Neural crest cell (in vitro differentiated cells): Measurements from ENCODE around the gene ADPRM. TPM values are rescaled to one million over a fixed set of nuclear protein-coding genes. Genes with fewer than 3 reads are reported as not detected.
A peak's percentile ranks its signal among the peaks of the same experiment; 100 is the strongest.

ENCODE experiments used
- DNase-seq: peaks from one replicate; pipeline ENCODE4 v3.0.0; 2021; ENCODE audit warnings: low read depth, mixed read lengths, low spot score
- H3K27ac Mint-ChIP-seq: one replicate; pipeline ENCODE4 v1.8.0; 2021; ENCODE audit warnings: mild to moderate bottlenecking, mixed read lengths; ENCODE audit not compliant: unreplicated experiment
- H3K27me3 Mint-ChIP-seq: 2 replicates; pipeline ENCODE4 v1.8.0; 2021; ENCODE audit warnings: low read depth, mild to moderate bottlenecking, mixed read lengths
- H3K36me3 Mint-ChIP-seq: 2 replicates; pipeline ENCODE4 v1.8.0; 2021; ENCODE audit warnings: low read depth, mild to moderate bottlenecking, mixed read lengths
- H3K4me1 Mint-ChIP-seq: 2 replicates; pipeline ENCODE4 v1.8.0; 2021; ENCODE audit warnings: mixed read lengths
- H3K4me3 Mint-ChIP-seq: one replicate; pipeline ENCODE4 v1.8.0; 2021; ENCODE audit warnings: mild to moderate bottlenecking, mixed read lengths
- H3K9me3 Mint-ChIP-seq: 2 replicates; pipeline ENCODE4 v1.8.0; 2021; ENCODE audit warnings: mixed read lengths
- total RNA-seq: library from RNA; stranded (reverse); gene quantifications from 2 replicates; pipeline ENCODE4 v1.2.1, GENCODE V29; 2021
- TF ChIP-seq, protein P1 (sequence below): fragments of 200-600 bp; sonication (generic); conservative IDR thresholded peaks from 2 replicates; pipeline ENCODE4 v1.5.0; 2021; ENCODE audit warnings: antibody characterized with exemption, mild to moderate bottlenecking

ADPRM gene
- total RNA-seq, 1 donor from 2014 or later = 9.8 TPM

DNA sequence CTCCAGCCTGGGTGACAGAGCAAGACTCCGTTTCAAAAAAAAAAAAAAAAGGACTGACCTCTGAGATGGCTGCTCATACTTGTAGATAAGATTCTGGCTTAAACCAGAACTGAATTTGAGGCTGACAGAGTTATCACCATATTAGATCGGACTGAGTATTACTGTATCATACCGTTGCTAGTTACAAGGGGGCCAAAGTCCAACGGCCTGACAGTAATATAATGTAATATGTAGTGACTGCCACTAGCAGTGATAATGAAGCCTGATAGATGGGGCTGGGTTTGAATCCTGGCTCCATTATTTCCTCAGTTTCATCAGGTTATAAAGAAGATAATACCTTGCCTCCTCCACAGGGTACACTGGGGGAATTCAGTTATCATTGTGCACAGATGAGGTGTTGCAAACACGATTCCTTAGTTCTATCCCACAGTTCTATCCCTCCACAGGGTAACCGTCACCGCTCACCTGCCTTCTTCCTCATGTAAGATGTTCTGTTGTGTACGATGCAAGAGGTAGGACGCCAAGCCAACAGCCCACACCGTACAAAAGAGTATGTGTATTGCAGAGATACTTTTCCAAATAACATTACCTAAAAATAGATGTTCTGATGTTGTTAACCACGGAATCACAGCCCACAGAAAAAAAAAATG lies 27.3 kb downstream of the ADPRM start:
- H3K4me3 Mint-ChIP-seq = no peak overlapping the region
- H3K9me3 Mint-ChIP-seq = no peaks in the 10 kb centered on the region
- DNase-seq = no peak
- no peaks in the 10 kb centered on the region for H3K36me3 Mint-ChIP-seq
- no peak overlapping the region for H3K27ac Mint-ChIP-seq
- H3K27me3 Mint-ChIP-seq = no peaks in the 10 kb centered on the region
- TF ChIP-seq, protein P1, sequence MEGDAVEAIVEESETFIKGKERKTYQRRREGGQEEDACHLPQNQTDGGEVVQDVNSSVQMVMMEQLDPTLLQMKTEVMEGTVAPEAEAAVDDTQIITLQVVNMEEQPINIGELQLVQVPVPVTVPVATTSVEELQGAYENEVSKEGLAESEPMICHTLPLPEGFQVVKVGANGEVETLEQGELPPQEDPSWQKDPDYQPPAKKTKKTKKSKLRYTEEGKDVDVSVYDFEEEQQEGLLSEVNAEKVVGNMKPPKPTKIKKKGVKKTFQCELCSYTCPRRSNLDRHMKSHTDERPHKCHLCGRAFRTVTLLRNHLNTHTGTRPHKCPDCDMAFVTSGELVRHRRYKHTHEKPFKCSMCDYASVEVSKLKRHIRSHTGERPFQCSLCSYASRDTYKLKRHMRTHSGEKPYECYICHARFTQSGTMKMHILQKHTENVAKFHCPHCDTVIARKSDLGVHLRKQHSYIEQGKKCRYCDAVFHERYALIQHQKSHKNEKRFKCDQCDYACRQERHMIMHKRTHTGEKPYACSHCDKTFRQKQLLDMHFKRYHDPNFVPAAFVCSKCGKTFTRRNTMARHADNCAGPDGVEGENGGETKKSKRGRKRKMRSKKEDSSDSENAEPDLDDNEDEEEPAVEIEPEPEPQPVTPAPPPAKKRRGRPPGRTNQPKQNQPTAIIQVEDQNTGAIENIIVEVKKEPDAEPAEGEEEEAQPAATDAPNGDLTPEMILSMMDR = no peak
- no peaks in the 10 kb centered on the region for H3K4me1 Mint-ChIP-seq

DNA sequence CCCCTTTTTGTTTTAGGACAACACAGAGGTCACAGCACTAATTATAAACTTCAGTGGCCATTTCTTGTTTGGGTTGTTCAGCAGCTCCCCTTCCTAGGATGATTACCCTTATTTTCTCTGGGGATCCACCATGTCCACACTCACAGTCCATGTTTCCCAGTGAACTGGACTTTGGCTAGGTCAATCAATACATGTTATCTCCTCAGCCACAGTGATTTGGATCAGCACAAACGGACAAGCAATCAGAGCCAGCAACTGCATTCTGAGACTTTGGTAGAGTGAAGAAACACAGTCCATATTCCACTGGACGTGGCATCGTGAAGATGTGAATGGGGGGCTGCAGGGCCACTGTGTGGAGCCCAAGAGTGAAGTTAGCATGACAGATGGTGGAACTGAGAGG lies 27.9 kb downstream of the ADPRM start:
- H3K27me3 Mint-ChIP-seq = no peaks in the 10 kb centered on the region
- H3K36me3 Mint-ChIP-seq = no peaks in the 10 kb centered on the region
- H3K4me3 Mint-ChIP-seq = no peak overlapping the region
- DNase-seq = no peak
- no peaks in the 10 kb centered on the region for H3K9me3 Mint-ChIP-seq
- TF ChIP-seq, protein P1 = no peak
- H3K27ac Mint-ChIP-seq = no peak overlapping the region
- H3K4me1 Mint-ChIP-seq = peaks cover 4% of the 10 kb centered on the region

DNA sequence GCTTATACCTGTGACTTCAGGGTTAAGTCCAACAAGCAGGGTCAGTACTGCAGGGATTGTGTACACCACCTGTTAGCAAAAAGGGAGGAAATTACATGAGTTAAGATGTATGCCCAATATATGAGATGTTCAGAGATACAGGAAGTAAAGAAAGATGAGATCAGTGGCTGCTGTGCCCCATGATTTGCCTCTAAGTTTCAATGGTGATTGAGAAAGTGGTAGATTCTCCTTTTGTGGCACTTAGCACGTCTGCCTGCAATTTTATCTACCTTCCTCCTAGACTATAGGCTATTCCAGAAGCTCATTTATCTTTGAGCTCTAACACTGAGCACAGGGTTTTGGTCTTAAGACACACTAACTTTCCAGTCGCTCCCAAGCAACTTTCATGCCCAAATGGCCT lies 28.8 kb downstream of the ADPRM start:
- Mint-ChIP-seq H3K27ac (no peak overlapping the region), H3K4me1 (peaks cover 12% of the 10 kb centered on the region), H3K4me3 (no peak overlapping the region)

DNA sequence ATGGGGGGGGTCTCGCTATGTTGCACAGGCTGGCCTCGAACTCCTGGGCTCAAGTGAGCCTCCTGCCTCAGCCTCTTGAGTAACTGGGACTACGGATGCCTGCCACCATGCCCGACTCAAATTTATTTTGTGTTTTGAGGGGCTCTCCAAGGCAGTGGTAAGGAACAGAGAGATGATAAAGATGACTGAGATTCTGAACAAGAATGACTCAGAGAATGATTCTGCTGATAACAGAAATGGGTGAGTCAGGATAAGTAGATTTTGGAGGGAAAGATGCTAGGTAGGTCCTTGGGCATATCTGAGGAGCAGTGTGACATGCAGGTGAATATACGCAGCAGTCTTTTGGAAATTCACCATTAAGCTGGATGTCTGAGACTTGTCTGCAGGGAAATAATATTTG lies 29.8 kb downstream of the ADPRM start:
- Mint-ChIP-seq H3K27ac (no peak overlapping the region), H3K4me3 (peak overlapping the region; percentile 61), H3K4me1 (peaks cover 16% of the 10 kb centered on the region), H3K27me3 (no peaks in the 10 kb centered on the region), H3K9me3 (no peaks in the 10 kb centered on the region), H3K36me3 (no peaks in the 10 kb centered on the region)
- TF ChIP-seq, protein P1 = no peak
- no peak for DNase-seq

More for the DNA sequence above, 28.8 kb downstream of the ADPRM start:
- TF ChIP-seq, protein P1 = no peak
- Mint-ChIP-seq H3K27me3 (no peaks in the 10 kb centered on the region), H3K9me3 (no peaks in the 10 kb centered on the region), H3K36me3 (no peaks in the 10 kb centered on the region)
- DNase-seq = no peak

DNA sequence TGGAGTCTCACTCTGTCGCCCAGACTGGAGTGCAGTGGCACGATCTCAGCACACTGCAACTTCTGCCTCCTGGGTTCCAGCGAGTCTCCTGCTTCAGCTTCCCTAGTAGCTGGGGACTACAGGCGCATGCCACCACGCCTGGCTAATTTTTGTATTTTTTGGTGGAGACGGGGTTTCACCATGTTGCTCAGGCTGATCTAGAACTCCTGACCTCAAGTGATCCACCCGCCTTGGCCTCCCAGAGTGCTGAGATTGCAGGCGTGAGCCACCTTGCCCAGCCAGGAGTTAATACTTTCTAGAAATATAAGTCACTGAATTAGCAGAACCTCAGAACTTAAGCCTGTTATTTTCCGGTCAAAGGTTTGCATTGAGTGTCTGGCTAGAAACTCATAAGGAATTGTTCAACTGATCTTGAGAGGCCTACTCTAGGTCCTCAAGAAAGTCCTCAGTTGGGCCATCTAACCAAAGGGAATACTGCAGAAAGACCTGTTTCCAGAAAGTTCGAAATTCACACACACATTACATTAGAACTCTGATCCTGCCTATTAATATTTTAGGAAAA lies 31.0 kb downstream of the ADPRM start:
- no peak for DNase-seq
- no peaks in the 10 kb centered on the region for H3K27me3 Mint-ChIP-seq

More for the DNA sequence above, 31.0 kb downstream of the ADPRM start:
- TF ChIP-seq, protein P1 = no peak
- peak overlapping the region; percentile 86 for H3K4me3 Mint-ChIP-seq
- H3K9me3 Mint-ChIP-seq = no peaks in the 10 kb centered on the region
- no peak overlapping the region for H3K27ac Mint-ChIP-seq
- H3K4me1 Mint-ChIP-seq = peaks cover 21% of the 10 kb centered on the region
- H3K36me3 Mint-ChIP-seq = no peaks in the 10 kb centered on the region
